ENCODE data around the gene ERVV-1.

Gene ERVV-1

DNA sequence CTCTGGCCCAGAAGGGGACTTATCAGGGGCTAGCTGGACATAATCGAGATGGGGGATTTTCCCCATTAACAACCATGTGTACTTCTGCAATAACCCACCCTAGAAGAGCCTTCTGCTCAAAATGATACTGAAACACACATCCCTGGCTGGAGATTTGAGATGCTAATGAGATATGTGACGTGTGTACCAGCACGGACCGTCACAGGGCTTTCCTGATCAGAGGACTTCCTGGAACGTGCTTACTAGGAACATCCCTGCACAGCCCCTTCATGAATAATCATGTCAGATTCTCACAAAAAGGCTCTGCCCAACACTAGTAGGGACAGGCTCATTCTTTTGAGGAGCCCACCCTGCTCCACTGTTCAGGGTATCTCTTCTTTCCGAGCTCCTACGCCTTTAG is 6.5 kb upstream of the ERVV-1 start:
- TF ChIP-seq, protein P1, sequence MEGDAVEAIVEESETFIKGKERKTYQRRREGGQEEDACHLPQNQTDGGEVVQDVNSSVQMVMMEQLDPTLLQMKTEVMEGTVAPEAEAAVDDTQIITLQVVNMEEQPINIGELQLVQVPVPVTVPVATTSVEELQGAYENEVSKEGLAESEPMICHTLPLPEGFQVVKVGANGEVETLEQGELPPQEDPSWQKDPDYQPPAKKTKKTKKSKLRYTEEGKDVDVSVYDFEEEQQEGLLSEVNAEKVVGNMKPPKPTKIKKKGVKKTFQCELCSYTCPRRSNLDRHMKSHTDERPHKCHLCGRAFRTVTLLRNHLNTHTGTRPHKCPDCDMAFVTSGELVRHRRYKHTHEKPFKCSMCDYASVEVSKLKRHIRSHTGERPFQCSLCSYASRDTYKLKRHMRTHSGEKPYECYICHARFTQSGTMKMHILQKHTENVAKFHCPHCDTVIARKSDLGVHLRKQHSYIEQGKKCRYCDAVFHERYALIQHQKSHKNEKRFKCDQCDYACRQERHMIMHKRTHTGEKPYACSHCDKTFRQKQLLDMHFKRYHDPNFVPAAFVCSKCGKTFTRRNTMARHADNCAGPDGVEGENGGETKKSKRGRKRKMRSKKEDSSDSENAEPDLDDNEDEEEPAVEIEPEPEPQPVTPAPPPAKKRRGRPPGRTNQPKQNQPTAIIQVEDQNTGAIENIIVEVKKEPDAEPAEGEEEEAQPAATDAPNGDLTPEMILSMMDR (IDR thresholded peaks at IDR 0.05; ENCODE audit: low read depth, low read length) = no peak
- DNase-seq (ENCODE audit: extremely low read depth, low read depth) = no peak

DNA sequence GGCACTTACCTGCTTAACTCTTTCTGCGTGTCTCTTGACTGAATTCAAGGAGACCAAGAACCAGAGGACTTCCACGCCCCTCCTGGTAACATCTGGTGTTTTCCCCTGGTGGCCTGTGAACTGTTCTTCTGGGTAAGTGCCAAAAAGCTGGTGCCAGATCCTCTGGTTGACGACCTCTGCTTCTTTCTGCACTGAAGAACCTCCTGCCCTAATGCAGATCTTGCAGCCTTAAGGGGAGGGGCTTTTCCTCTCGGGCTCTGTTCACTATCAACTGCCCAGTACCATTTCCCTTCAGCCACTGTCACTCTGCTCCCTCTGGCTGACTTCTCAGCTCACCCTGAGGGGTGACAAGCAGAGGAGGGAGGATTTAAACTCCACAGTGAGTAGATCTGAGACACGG is 6.1 kb upstream of the ERVV-1 start:
- DNase-seq (ENCODE audit: extremely low read depth, low read depth) = no peak
- TF ChIP-seq, protein P1 (IDR thresholded peaks at IDR 0.05; ENCODE audit: low read depth, low read length) = no peak

DNA sequence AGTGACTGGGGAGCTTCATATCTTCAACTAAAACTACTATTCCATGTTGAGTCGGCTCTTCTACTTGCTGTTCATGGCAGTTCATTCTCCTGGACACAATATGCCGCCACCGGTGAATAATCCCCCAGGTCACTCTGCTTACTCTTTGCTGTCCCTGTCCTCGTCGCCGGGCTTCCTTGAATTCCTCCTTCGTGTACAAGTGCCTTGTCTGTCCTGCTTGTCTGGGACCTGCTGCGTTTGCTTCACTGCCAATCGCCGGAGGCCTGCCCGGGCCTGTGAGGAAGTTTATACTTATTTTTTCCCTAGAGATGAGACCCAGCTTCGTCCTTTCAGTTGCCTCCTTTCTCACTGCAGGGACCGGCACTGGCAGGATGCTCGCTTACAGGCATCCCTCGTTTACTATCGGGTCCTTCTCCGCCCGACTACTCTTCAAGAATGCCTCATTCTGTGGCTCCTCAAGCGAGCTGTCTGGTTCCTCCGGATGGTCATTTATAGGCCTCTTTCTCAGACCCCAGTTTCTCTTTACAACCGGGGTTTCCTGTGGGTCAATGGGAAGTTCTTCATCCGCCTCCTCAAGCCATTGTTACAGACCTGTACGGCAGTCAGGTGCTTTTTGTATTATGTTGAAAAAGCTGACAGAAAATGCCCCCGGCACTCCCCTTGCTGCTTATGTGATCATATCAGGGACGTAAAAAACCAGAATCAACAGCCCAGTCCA is 5.5 kb upstream of the ERVV-1 start:
- TF ChIP-seq, protein P1 (IDR thresholded peaks at IDR 0.05; ENCODE audit: low read depth, low read length) = no peak
- no peak for DNase-seq (ENCODE audit: extremely low read depth, low read depth)

DNA sequence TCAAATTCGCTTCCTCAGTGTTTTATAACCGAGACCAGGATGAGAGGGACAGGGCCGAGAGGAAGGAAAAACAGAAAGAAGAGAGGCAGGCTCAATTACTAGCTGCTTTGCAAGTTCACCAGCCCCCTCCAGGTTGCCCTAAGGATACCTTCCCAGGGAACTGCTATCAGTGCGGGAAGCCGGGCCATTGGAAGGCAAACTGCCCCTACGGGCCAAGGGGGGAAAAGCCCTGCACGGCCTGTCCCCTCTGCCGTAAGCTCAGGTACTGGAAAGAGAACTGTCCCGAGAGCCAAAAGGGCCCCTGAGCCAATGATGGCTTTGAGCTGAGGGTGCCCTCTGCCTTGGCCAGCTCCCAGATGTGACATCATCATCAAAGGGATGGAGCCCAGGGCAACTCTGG is 3.2 kb upstream of the ERVV-1 start:
- no peak for DNase-seq (ENCODE audit: extremely low read depth, low read depth)
- TF ChIP-seq, protein P1 (IDR thresholded peaks at IDR 0.05; ENCODE audit: low read depth, low read length) = no peak

DNA sequence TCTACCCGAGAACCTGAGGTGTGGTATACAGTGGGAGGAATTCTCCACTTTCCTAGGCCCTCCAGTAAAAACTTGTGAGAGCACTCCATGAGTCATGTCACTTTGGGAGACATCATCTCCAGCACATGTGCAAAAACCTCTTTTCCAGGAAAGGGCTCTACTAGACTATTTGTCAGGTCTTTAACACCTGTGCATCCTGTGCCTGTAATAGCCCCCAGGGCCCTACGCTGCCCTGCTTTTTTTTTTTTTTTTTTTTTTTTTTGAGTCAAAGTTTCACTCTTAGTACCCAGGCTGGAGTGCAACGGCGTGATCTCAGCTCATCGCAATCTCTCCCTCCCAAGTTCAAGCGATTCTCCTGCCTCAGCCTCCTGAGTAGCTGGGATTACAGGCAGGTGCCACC is 1.7 kb upstream of the ERVV-1 start:
- TF ChIP-seq, protein P1 (IDR thresholded peaks at IDR 0.05; ENCODE audit: low read depth, low read length) = no peak
- no peak for DNase-seq (ENCODE audit: extremely low read depth, low read depth)

DNA sequence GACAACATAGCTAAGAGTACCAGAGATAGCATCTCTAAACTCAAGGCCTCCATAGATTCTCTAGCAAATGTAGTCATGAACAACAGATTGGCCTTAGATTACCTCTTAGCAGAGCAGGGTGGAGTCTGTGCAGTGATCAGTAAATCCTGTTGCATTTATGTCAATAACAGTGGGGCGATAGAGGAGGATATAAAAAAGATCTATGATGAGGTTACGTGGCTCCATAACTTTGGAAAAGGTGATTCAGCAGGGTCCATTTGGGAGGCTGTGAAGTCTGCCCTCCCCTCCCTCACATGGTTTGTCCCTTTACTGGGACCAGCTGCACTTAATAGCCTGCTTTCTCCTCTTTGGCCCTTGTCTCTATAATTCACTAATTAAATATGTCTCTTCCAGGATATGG is 1.4 kb downstream of the ERVV-1 start:
- no peak for DNase-seq (ENCODE audit: extremely low read depth, low read depth)
- TF ChIP-seq, protein P1 (IDR thresholded peaks at IDR 0.05; ENCODE audit: low read depth, low read length) = no peak

DNA sequence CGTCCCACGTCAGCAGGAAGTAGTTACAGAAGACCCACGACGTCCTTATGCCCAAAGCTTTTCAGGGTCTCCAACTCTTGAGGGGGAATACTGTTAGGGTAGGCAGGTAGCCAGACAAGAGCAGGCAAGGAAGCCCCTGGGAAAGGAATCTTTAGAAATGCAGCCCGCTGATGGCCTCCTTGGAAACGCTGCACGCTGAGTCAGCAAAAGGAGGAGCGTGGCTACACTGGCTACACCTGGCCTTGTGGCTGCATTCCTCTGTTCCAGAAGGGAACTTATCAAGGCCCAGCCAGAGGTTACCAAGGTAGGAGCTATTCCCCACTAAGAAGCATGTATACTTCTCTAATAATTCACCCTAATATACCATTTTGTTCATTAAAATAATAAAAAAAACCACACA is 2.0 kb downstream of the ERVV-1 start:
- TF ChIP-seq, protein P1 (IDR thresholded peaks at IDR 0.05; ENCODE audit: low read depth, low read length) = no peak

More for the DNA sequence above, 2.0 kb downstream of the ERVV-1 start:
- no peak for DNase-seq (ENCODE audit: extremely low read depth, low read depth)
